Naive thymus-derived CD8-positive, alpha-beta T cell (primary cell): ENCODE results near the gene VPS35. TPM values are rescaled to one million over a fixed set of nuclear protein-coding genes. Genes with fewer than 3 reads are reported as not detected.
A peak's percentile ranks its signal among the peaks of the same experiment; 100 is the strongest.
"Not testable (repeated sequence)": the region's sequence is repeated elsewhere in the genome, so short reads cannot be mapped to it uniquely, and the experiment has no call there.

ENCODE experiments used
- ATAC-seq, 2 donors: fragments of 150-1000 bp; cut with Tn5 transposase in 1 of 2; sonication (Bioruptor Pico), chemical (Tn5 transposase) in 1 of 2; 1 replicate in 1 of 2; 2 replicates in 1 of 2; pipeline ENCODE4 v1.10.0; 2021; ENCODE audit warnings: mild to moderate bottlenecking in 2 of 2, moderate library complexity in 2 of 2
- POLR2A ChIA-PET: fragments of 350-600 bp; sonication (Branson Sonifier 250); formaldehyde crosslinking; loops from one replicate; lab custom pipeline; 2021; ENCODE audit warnings: antibody characterized with exemption; lab: Charles Lee
- DNase-seq, 10 donors: peaks; one replicate each; pipeline versions ENCODE4 v3.0.0 to v3.0.0-alpha.2; 2020 to 2022
- H3K27ac Mint-ChIP-seq, 10 donors: one replicate each; pipeline ENCODE4 v1.8.0; 2020 to 2022; ENCODE audit warnings: mild to moderate bottlenecking in 10 of 10, mixed read lengths in 10 of 10, moderate library complexity in 4 of 10, inconsistent platforms in 1 of 10
- H3K27me3 Mint-ChIP-seq, 5 donors: one replicate each; pipeline ENCODE4 v1.8.0; 2021 to 2022; ENCODE audit warnings: mixed read lengths in 5 of 5
- H3K36me3 Mint-ChIP-seq, 3 donors: one replicate each; pipeline ENCODE4 v1.8.0; 2020 to 2022; ENCODE audit warnings: mixed read lengths in 3 of 3, mild to moderate bottlenecking in 2 of 3, inconsistent platforms in 1 of 3
- H3K4me1 Mint-ChIP-seq, 4 donors: one replicate each; pipeline ENCODE4 v1.8.0; 2021 to 2022; ENCODE audit warnings: mixed read lengths in 4 of 4
- H3K4me3 Mint-ChIP-seq, 10 donors: one replicate each; pipeline ENCODE4 v1.8.0; 2020 to 2022; ENCODE audit warnings: mild to moderate bottlenecking in 10 of 10, mixed read lengths in 10 of 10, moderate library complexity in 6 of 10, inconsistent platforms in 1 of 10
- H3K9me3 Mint-ChIP-seq, 9 donors: one replicate each; pipeline ENCODE4 v1.8.0; 2020 to 2022; ENCODE audit warnings: mixed read lengths in 9 of 9, mild to moderate bottlenecking in 3 of 9, inconsistent platforms in 1 of 9, moderate library complexity in 1 of 9
- polyA plus RNA-seq, 3 donors: library from polyadenylated mRNA; unstranded; fragments of 300-500 nt; fragmentation: Illumina TruSeq; gene quantifications; one replicate each; pipeline ENCODE4 v1.2.3, GENCODE V29; 2021
- total RNA-seq, 8 experiments: library from RNA in 2 of 8; stranded (reverse) in 2 of 8; gene quantifications; one replicate each; pipeline ENCODE4 v1.2.3 and lab custom pipeline; 2021 to 2026

The VPS35 gene
- total and polyA plus RNA-seq, 5 experiments from 2014 or later = 66.5 to 104 (median 67.7) TPM

- H3K4me3 Mint-ChIP-seq = peak overlapping the region in 3 of 10 donors; percentile 7 to 40 (median 15)
- no peaks in the 10 kb centered on the region for H3K27me3 Mint-ChIP-seq
- POLR2A ChIA-PET = no interaction called here
- peaks cover 23 to 60% (median 55%) of the 10 kb centered on the region in 4 donors for H3K4me1 Mint-ChIP-seq
- no peak for DNase-seq
- peaks cover 0 to 7% (median 0%) of the 10 kb centered on the region in 3 donors for H3K36me3 Mint-ChIP-seq
- peak overlapping the region in 4 of 10 donors; percentile 6 to 26 (median 21) for H3K27ac Mint-ChIP-seq
- no peak for ATAC-seq
- no peaks in the 10 kb centered on the region for H3K9me3 Mint-ChIP-seq
Observed at GRCh38 chr16:46686815-46687473, 2.0 kb downstream of the VPS35 start.

- H3K4me3 Mint-ChIP-seq, ATAC-seq, POLR2A ChIA-PET, H3K27me3 Mint-ChIP-seq, H3K9me3 Mint-ChIP-seq, DNase-seq: not testable (repeated sequence)
- Mint-ChIP-seq H3K27ac (peak overlapping the region in 1 of 10 donors; percentile 34), H3K4me1 (peaks cover 15 to 43% (median 38%) of the 10 kb centered on the region in 4 donors), H3K36me3 (peaks cover 2 to 54% (median 12%) of the 10 kb centered on the region in 3 donors)
Observed at GRCh38 chr16:46681867-46682266, 7.1 kb downstream of the VPS35 start.

GRCh38 chr16:46677943-46678342 lies 11.0 kb downstream of the VPS35 start:
- not testable (repeated sequence) for H3K27me3 Mint-ChIP-seq, ATAC-seq, H3K9me3 Mint-ChIP-seq, DNase-seq, H3K4me3 Mint-ChIP-seq, H3K27ac Mint-ChIP-seq, H3K4me1 Mint-ChIP-seq
- H3K36me3 Mint-ChIP-seq = peaks cover 4 to 86% (median 12%) of the 10 kb centered on the region in 3 donors
- POLR2A ChIA-PET = interaction anchor here (0.7 to 1.0 kb wide), 2 partner anchors 15 to 82 kb away, joined by 3 to 5 read pairs; no protein-coding TSS in a partner anchor

GRCh38 chr16:46673320-46674013 lies 15.5 kb downstream of the VPS35 start:
- DNase-seq (peak in 9 of 10 donors; percentile 16 to 74 (median 42)), ATAC-seq (peak; percentile 85 to 92)
- Mint-ChIP-seq H3K36me3 (peaks cover 6 to 85% (median 6%) of the 10 kb centered on the region in 3 donors), H3K4me1 (no peaks in the 10 kb centered on the region), H3K27ac (peak overlapping the region in 4 of 10 donors; percentile 9 to 82 (median 39)), H3K27me3 (no peaks in the 10 kb centered on the region), H3K4me3 (no peak overlapping the region), H3K9me3 (no peaks in the 10 kb centered on the region)
- POLR2A ChIA-PET = no interaction called here

GRCh38 chr16:46662123-46662522 lies 26.9 kb downstream of the VPS35 start:
- peaks cover 0 to 90% (median 27%) of the 10 kb centered on the region in 3 donors for H3K36me3 Mint-ChIP-seq
- DNase-seq (no peak), ATAC-seq (no peak)
- peak overlapping the region in 2 of 10 donors; percentile 25 to 46 for H3K27ac Mint-ChIP-seq
- POLR2A ChIA-PET = no interaction called here
- H3K9me3 Mint-ChIP-seq = no peaks in the 10 kb centered on the region
- peaks cover 0 to 14% (median 4%) of the 10 kb centered on the region in 4 donors for H3K4me1 Mint-ChIP-seq
- H3K4me3 Mint-ChIP-seq = no peak overlapping the region
- H3K27me3 Mint-ChIP-seq = no peaks in the 10 kb centered on the region

- Mint-ChIP-seq H3K9me3 (no peaks in the 10 kb centered on the region), H3K27ac (peak overlapping the region; percentile 17 to 88 (median 64)), H3K27me3 (no peaks in the 10 kb centered on the region), H3K4me1 (peaks cover 0 to 14% (median 4%) of the 10 kb centered on the region in 4 donors), H3K4me3 (no peak overlapping the region), H3K36me3 (peaks cover 0 to 68% (median 21%) of the 10 kb centered on the region in 3 donors)
- POLR2A ChIA-PET = no interaction called here
- ATAC-seq (peak; percentile 30 to 39), DNase-seq (peak in 1 of 10 donors; percentile 16)
Observed at GRCh38 chr16:46658925-46659324, 30.1 kb downstream of the VPS35 start.

GRCh38 chr16:46651305-46651704 lies 37.7 kb downstream of the VPS35 start:
- no peak overlapping the region for H3K27ac Mint-ChIP-seq
- DNase-seq = no peak
- peaks cover 0 to 8% (median 5%) of the 10 kb centered on the region in 3 donors for H3K36me3 Mint-ChIP-seq
- no peak overlapping the region for H3K4me3 Mint-ChIP-seq
- POLR2A ChIA-PET = no interaction called here
- H3K9me3 Mint-ChIP-seq = peaks cover 0 to 4% (median 0%) of the 10 kb centered on the region in 9 donors
- no peaks in the 10 kb centered on the region for H3K4me1 Mint-ChIP-seq
- no peak for ATAC-seq
- H3K27me3 Mint-ChIP-seq = no peaks in the 10 kb centered on the region

GRCh38 chr16:46650254-46650623 lies 38.7 kb downstream of the VPS35 start:
- H3K27ac Mint-ChIP-seq = peak overlapping the region in 1 of 10 donors; percentile 37
- ATAC-seq (no peak), DNase-seq (no peak)
- no peaks in the 10 kb centered on the region for H3K4me1 Mint-ChIP-seq
- POLR2A ChIA-PET = no interaction called here
- peaks cover 0 to 9% (median under 1%) of the 10 kb centered on the region in 3 donors for H3K36me3 Mint-ChIP-seq
- H3K4me3 Mint-ChIP-seq = no peak overlapping the region
- H3K27me3 Mint-ChIP-seq = no peaks in the 10 kb centered on the region
- peaks cover 0 to 11% (median 0%) of the 10 kb centered on the region in 9 donors for H3K9me3 Mint-ChIP-seq

GRCh38 chr16:46649588-46650253 lies 39.3 kb downstream of the VPS35 start:
- ATAC-seq = no peak
- no peaks in the 10 kb centered on the region for H3K4me1 Mint-ChIP-seq
- no peak overlapping the region for H3K4me3 Mint-ChIP-seq

GRCh38 chr16:46648656-46649055 lies 40.3 kb downstream of the VPS35 start:
- Mint-ChIP-seq H3K4me1 (no peaks in the 10 kb centered on the region), H3K27me3 (no peaks in the 10 kb centered on the region)

More at GRCh38 chr16:46649588-46650253, 39.3 kb downstream of the VPS35 start:
- Mint-ChIP-seq H3K27me3 (no peaks in the 10 kb centered on the region), H3K36me3 (peaks cover 0 to 14% (median 6%) of the 10 kb centered on the region in 3 donors), H3K27ac (no peak overlapping the region), H3K9me3 (peaks cover 0 to 16% (median 4%) of the 10 kb centered on the region in 9 donors)
- DNase-seq = no peak
- POLR2A ChIA-PET = no interaction called here

GRCh38 chr16:46638947-46639925 lies 49.7 kb downstream of the VPS35 start:
- POLR2A ChIA-PET = no interaction called here
- Mint-ChIP-seq H3K36me3 (peaks cover 22 to 28% (median 26%) of the 10 kb centered on the region in 3 donors), H3K4me3 (no peak overlapping the region), H3K27ac (no peak overlapping the region), H3K4me1 (peaks cover 0 to 3% (median 0%) of the 10 kb centered on the region in 4 donors), H3K27me3 (peaks cover 0 to 4% (median 0%) of the 10 kb centered on the region in 5 donors), H3K9me3 (peaks cover 4 to 28% (median 11%) of the 10 kb centered on the region in 9 donors)
- no peak for DNase-seq
- no peak for ATAC-seq

More at GRCh38 chr16:46648656-46649055, 40.3 kb downstream of the VPS35 start:
- H3K27ac Mint-ChIP-seq = no peak overlapping the region
- no peak overlapping the region for H3K4me3 Mint-ChIP-seq
- ATAC-seq (no peak), DNase-seq (no peak)
- H3K36me3 Mint-ChIP-seq = peaks cover 3 to 24% (median 15%) of the 10 kb centered on the region in 3 donors
- H3K9me3 Mint-ChIP-seq = peaks cover under 1 to 26% (median 11%) of the 10 kb centered on the region in 9 donors
- POLR2A ChIA-PET = no interaction called here
